Cortex of kidney (tissue), 1 donor: ENCODE data around the gene CRYBA4.

Source experiments
- DNase-seq: peaks from one replicate; lab custom pipeline; 2025; lab: John Stamatoyannopoulos, UW

The CRYBA4 gene

DNA sequence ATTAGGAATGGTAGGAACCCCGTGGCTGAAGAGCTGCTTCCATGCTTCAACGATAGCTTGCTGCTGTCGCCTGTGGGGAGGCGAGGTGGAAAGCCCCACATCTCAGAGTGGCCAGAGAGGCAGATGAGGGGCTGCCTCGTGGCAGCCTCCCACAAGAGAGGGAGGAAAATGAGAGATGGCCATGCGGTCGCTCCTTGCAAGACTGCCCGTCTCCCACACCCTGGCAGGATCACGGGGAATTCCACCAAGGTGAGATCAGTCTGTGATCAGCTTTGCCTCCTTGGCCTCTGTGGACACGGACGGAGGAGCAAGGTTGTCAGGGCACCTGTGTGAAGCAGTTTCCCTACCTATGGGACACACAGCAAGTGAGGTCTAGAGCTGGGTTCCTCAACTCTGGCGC lies 3.0 kb downstream of the CRYBA4 start:
- DNase-seq = no peak

DNA sequence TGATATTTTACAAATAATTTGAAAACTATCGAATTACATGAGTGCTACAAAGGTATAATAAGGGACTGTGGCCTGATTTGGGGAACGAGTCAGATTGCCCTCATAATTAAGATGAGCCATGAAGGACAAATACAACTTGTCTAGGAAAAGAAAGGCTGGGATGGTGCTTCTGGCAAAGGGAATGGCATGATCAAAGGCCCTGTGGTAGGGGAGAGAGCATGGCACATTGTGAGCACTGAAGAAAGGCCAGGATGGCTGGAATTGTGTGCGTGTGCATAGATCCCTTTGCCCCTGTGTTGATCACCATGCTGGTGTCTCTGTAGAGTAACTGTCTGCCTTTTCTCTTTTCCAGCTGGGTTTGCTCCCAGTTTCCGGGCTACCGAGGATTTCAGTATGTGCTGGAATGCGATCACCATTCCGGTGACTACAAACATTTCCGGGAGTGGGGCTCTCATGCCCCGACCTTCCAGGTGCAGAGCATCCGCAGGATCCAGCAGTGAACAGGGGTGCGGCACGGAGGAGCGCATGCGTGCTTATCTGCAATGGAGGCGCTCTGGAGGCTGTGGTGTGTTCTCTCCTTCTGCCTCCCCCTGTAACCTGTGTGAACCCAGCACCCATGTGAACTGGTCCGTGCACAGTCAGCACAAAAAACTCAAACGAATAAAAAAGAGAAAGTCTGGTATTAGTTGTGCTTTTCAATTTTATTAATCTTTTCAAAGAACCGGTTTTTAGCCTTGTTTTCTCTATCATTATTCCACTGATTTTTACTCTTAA lies 8.4 kb downstream of the CRYBA4 start:
- no peak for DNase-seq

DNA sequence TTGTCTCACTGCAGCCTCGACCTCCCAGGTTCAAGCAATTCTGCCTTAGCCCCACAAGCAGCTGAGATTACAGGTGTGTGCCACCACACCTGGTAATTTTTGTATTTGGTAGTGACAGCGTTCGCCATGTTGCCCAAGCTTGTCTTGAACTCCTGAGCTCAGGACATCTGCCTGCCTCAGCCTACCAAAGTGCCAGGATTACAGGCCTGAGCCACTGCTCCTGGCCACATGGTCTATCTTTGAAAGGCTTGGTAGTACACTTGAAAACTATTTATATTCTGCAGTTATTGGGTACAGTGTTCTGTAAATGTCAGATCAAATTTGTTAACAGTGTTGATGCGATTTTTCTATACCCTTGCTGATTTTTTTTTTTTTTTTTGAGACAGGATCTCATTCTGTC lies 9.5 kb downstream of the CRYBA4 start:
- DNase-seq = no peak

DNA sequence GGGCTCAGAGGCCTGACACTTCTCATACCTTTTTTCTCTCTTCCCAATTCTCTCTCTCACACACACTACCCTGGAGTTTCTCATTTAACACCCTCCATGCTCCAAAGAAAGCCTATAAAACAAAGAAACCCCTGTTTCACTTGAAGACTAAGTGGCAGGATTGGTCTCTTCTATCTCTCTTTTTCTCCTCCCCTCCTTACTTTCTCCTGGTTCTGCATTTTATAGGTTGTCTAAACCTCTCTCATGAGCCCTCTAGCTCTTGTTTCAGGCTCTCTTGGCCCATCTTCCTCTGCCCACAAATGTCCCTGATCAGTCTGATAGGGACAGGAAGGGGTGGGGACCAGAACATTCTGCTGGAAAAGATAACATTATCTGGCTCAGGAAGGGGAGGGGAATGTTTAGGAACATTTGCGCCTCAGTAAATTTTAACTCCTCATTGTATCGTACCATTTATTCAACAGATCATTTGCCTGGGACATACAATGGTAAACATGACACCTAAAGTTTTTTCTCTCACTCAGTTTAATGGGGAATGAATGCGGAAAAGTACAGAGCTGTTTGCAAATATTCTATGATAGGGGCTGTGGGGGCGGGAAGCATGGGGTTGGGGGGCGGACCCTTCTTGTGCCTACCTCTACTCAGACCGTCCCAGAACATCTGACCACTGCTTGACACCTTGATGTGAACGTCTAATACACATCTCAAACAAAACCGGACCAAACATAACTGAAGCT lies 10.8 kb downstream of the CRYBA4 start:
- DNase-seq = no peak

DNA sequence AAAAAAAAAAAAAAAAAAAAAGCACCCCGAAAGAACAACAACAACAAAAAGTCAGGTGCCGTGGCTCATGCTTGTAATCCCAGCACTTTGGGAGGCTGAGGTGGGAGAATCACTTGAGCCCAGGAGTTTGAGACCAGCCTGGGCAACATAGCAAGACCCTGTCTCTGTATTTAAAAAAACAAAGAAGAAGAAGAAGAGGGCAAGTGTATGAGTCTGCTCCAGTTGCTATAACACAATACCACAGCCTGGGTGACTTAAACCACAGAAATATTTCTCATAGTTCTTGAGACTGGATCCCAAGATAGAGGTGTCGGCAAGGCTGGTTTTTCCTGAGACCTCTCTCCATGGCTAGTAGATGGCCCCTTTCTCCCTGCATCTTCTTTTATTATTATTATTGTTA lies 12.4 kb downstream of the CRYBA4 start:
- DNase-seq = no peak

DNA sequence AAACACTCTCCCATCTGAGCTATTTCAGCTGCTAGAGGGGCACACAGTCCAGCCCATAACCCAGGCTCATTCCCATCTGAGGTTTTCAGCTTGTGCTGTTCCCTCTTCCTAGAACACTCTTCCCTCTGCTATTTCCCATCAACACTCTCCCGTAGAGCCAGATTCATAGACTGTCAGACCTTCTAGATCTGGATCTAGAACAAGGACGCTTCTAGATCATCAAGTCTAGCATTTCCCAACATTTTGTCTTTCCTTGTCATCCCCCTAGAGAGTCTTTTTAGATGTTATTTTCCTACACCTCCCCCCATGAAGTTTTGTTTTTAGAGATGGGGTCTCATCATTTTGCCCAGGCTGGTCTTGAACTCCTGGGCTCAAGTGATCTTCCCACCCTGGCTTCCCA lies 13.4 kb downstream of the CRYBA4 start:
- DNase-seq = no peak

DNA sequence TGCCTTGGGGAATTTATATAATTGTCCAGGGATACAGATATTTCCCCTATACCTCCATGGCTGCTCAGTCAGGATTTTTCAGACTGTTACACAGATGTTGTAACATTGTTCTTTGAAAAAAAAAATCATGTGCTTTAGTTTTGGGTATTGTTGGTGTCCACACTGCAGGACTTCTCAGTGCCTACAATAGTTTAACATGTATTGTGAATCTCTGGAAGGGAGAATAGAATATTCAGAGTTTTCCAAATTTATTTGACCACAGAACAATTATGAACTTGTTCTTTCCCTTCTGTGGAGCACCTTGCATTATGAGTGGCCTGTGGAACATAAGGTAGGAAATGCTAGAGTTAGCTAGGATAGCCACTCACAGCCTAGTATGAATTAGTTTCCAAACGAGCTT lies 14.5 kb downstream of the CRYBA4 start:
- no peak for DNase-seq

DNA sequence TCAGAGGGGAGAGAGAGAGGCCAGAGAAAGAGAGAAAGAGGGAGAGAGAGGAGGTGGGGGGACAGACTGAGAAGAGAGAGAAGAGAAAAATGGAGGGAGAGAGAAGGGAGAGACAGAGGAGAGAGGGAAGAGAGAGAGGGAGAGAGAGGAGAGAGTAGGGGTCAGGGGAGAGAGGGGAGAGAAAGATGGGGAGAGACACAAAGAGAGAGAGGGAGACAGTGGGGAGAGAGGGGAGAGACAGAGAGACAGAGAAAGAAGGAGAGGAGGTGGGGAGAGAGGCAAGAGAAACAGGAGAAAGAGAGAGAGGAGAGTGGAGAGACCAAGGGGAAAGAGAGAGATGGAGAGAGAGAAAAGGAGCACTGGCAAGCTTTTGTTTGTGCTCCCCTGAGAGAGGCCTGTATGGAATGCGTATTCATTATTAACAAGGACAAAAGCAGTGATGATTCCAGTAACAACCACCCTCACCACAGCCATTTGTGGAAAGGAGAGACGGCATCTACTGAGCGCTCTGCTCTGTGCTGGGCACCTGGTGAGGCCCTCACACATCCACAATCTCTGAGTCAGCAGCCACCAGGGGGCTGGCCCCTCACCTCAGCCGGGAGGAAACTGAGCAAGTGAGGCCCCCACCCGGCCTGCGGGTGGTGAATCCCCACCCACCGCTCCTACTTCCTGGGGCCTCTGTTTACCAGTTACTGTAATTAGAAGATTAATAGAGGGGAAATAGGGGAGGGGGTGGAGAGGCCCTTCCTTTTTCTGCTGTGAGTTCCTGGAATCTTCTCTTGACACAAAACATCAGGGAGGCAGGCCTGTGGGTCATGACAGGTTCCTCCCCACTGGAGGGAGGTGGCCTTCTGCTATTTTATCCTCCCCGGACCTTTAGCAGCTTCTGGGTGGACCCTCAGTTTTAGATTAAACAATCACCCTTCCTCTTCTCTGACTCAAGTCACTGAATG lies 21.0 kb downstream of the CRYBA4 start:
- DNase-seq = no peak

DNA sequence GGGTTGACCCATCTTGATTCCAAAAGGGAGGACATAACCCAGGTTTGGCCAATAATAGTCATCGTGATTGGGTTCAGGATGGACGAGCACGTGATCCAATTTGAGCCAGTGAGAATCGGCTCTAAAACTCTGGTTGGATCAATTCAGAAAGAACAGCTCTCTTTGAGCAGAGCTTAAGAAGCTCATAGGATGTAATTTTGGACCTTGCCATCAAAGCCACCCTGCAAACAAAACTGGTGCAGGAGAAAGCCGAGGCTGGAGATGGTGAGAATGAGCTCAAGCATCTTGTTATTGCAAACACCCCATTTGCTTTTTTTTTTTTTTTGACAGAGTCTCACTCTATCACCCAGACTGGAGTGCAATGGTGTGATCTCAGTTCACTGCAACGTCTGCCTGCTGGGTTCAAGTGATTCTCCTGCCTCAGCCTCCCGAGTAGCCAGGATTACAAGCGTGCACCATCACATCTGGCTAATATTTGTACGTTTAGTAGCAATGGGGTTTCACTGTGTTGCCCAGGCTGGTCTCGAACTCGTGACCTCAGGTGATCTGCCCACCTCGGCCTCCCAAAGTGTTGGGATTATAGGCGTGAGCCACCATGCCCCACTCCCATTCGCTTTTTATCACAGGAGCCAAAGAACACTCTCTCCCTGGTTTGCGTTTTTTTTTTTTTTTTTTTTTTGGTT lies 21.8 kb downstream of the CRYBA4 start:
- DNase-seq = no peak

DNA sequence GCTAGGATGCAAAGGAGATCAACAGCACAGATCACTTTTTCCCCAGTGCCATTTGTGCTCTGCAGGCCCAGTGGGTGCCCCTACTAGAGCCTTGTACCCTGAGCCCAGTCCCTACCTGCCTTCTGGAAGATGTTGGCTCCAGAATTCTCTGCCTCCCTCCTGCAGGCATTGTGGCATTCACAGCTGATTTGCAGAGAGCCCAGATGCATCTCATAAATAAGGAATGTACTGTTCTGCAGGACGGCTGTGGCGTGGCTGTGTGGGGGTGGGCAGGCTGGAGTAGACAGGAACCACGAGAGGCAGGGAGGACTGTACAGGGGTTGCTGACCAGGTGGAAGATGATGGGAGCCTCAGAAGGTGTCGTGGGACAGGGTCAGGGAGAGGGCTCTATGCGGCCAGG lies 24.4 kb downstream of the CRYBA4 start:
- DNase-seq = no peak

DNA sequence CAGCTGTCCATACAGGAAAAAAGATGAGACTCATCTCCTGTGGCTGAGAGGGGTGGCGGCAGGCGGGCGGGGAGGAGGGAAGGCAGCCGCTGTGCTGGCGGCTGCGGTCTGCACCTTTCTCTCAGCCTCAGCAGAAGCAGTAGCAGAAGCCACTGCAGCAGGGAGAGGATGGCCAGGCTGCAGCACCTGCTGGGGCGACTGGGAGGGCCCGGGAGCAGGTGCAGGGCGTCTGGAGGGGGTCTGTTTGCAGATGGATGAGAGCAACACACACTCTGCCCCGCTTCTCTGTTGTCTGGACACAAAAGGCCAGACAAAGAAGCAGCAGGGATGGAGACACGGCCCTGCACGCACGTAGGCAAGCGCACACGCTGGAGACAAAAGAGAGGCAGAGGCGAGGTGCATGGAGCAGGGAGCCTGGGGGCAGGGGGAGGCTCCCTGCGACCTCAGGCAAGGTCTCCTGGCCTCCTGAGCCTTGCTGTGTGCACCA lies 26.3 kb downstream of the CRYBA4 start:
- DNase-seq = no peak

DNA sequence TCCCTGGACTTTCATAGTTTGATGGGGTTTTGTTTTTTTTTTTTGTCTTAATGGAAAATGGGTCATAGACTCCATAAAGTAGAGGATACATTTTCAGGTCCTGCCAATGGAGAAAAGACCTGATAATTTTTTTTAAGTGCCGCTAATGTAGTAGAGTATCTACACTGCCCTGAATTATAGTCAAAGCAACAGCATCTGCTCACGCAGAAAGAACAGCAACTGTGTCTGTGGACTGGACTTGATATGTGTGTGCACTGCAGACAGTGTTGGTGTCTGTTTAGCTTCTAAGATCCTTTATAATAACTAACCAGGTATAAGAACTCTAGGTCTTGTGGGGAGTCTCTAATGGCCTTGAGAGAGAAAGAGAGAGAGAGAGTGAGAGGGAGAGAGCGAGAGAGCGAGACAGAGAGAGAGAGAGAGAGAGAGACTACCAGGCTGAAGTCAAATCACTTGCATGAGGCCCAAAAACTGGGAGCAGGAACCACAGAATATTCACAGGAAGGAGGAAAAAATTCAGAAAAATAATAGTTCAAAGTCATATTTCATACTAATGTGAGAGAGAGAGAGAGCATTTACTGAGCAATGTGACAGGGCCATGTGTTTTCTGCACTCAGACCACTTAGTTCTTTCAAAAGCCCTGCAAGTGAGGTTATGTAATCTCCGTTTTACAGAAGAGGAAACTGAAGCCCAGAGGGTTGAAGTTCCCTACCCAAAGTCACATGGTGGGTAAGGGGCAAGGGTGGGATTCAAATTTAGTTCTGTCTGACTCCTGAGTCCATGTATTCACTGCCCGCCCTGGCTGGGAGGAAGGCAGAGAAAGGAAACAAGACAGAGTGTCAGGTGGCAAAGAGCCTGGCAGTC lies 27.0 kb downstream of the CRYBA4 start:
- no peak for DNase-seq

DNA sequence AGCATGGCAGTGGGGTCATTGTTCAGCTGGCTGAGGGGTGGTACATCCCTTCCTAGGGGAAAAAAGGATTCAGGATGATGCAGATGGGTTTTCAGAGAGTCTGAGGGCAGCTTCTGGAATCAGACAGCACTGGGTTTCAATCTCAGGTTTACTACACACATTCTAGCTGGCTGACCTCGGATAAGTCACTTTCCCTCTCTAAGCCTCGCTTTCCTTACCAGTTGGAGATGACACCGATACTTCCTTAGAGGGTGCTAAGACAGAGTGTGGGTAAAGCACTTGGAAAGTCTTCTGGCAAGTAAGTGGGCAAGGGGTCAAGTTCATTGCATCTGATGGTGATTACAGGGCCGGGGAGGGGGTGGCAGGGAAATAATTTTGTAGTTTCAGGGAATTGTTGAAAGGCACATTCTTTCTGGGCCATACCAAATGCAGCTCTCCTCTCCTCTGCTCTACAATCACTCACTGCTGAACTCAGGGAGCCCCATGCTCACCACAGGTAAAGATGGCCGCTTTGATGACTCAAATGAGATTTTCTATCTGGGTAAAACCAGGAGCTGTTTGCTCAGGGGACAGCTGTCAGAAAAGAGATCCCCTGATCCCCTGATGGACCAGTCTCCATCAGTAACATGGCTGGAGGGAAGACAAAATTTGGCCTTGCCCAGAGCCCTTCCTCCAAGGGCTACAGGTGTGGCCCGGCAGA lies 29.1 kb downstream of the CRYBA4 start:
- no peak for DNase-seq

DNA sequence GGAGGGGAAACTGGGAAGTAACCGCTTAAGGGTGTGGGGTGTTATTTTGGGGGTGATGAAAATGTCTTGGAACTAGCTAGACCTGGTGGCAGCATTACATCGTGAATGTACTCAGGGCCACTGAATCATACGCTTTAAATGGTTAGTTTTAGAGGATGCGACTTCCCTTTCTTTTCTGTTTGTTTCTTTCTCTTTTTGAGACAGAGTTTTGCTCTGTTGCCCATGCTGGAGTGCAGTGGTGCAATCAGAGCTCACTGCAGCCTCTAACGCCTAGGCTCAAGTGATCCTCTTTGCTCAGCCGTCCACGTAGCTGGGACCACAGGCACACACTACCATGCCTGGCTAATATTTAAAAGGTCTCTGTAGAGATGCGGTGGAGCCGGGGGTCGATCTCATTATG lies 30.1 kb downstream of the CRYBA4 start:
- DNase-seq = no peak

DNA sequence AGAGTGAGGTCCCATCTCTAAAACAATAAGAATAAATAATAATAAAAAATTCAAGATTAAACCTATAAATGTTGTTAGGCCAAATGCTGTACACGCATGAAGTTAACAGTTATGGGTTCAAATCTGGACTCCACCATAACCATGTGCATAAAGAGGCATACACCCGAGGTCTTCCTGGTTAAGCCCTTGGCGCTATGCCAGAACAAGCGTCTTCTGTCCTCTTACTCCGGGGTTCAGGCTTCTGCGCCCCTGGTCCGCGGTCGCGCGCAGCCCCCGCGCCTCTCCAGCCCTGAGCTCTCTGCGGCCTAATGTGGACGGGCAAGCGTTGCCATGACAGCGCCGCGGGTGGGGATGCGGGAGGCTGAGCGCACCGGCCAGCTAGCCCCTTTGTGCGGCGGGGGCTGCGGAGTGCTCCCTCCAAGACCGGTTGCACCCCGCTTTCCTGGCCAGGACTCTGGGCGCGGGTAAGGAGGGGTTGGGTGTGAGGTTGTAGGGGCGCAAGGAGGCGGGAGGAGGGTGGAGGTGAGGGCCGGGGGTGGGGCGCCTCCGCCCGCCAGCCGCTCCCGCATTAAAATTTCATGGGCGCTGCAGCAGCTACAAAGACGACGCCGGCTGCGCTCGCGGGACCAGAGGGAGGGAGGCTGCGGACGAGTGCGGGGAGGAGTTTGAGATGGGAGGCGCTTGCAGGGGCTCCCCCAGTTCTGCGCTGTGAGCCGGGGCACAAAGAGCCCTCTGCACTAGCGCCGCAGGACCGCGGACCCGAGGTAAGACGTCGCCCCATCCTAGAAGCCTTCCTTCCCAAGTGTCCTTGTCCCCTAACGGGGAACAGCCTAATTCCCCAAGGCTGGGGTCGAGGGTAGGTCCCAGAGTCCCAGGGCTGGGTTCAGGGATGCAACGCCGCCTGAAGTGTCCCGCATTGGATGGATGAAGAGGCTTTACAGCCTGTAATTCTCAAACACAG lies 35.4 kb downstream of the CRYBA4 start, which contains the start of gene MIAT:
TSS of gene MIAT (plus strand) at position 698 of the 961 bp plus-strand sequence.
- no peak for DNase-seq

DNA sequence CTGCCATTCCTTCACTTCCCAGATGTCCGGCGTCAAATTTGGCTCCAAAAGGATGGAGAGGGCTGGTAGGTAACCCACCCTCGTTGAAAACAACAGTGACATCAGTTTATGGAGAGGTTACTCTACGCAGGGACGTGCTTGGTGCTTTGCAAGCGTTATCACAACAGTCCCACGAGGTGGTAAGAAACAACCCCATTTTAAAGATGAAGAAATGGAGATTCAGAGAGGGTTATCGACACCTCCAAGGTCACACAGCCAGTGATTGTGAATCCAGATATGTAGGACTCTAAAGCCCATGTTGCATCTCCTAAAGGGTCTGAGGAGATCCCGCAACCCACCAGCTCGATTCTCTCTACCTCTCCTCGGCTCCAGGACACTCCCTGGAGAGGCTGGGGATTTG lies 36.4 kb downstream of the CRYBA4 start:
- no peak for DNase-seq

DNA sequence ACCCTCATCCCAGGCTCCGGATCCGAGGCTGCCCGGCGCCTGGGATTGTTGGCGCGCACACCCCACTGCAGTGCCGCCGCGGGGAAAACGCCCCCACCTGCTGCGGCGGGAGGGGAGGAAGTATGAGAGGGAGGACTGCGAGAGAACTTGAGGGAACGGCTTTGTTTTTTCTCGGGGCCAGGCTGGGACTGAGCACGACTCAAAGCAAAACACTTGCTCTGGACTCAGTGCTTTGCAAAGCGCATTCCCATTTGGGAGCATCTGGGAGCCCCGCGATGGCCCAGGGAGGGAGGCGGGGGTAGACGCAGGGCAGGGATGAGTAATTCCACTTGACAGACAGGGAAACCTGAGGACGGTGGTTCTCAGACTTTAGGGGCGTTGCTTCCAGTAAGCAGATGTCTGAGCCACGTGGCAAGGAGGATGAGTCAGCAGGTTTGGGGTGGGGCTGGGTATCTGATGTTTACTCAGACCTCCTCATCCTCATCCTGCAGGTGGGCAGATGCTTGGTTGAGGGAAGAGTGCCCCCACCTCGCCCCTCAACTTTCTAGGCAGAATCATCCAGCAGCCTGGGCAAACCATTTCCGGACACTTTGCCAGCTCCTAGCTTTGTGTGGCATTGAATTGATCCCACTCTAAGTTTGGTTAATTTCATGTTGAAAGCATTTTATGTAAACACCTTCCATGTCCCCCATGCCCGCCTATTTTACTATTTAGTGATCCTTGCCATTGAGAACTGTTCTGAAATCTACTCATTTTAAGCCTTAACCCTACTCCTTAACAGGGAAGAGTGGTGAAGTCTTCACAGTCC lies 37.1 kb downstream of the CRYBA4 start:
- DNase-seq = no peak

DNA sequence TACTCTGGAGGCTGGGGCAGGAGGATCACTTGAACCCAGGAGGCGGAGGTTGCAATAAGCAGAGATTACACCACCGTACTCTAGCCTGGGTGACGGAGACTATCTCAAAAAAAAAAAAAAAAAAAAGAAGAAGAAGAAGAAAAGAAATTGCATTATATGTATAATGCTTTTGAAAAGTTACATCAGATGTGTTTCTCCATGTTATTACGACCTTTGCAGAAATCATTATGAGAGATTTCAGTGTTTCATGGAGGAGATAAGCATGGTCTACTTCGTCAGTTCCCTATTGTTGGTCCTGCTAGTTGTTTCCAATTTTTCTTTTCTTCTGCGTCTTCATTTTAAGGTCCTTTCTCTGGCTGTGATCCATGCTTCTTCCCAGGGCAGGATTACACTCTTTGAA lies 38.6 kb downstream of the CRYBA4 start:
- DNase-seq = no peak
